GM12891 (cell line): ENCODE measurements around the gene TXNRD3.
"Not testable (repeated sequence)": the region's sequence is repeated elsewhere in the genome, so short reads cannot be mapped to it uniquely, and the experiment has no call there.

Source experiments
- PAX5 ChIP-seq: IDR thresholded peaks from 2 replicates; pipeline ENCODE4 v1.6.1; 2011; ENCODE audit warnings: low read length, moderate library complexity, mild to moderate bottlenecking; ENCODE audit not compliant: insufficient read depth, severe bottlenecking
- POLR2A ChIP-seq: IDR thresholded peaks from 2 replicates; pipeline ENCODE4 v1.6.1; 2011; ENCODE audit warnings: low read depth, low read length, control low read depth
- POLR2AphosphoS5 ChIP-seq: IDR thresholded peaks from 2 replicates; pipeline ENCODE4 v1.6.1; 2011; ENCODE audit warnings: low read depth, low read length, control low read depth
- SPI1 ChIP-seq: IDR thresholded peaks from 2 replicates; pipeline ENCODE4 v1.6.1; 2011; ENCODE audit warnings: low read depth, low read length, control low read depth
- TAF1 ChIP-seq: IDR thresholded peaks from 2 replicates; pipeline ENCODE4 v1.6.1; 2011; ENCODE audit warnings: low read depth, low read length, control low read depth

GRCh38 chr3:126595479-126595878, 59.4 kb downstream of the TXNRD3 start:
- not testable (repeated sequence) for TF ChIP-seq POLR2AphosphoS5, POLR2A, TAF1, SPI1, PAX5
